ENCODE measurements around the gene MAN2A1.
"Not testable (repeated sequence)": the region's sequence is repeated elsewhere in the genome, so short reads cannot be mapped to it uniquely, and the experiment has no call there.

Gene MAN2A1

GRCh38 chr5:109755761-109756160 lies 66.0 kb downstream of the MAN2A1 start:
- Histone ChIP-seq H3K9me3 (ENCODE audit: control insufficient read depth in 2 of 2, low read length in 2 of 2) (no peaks in the 10 kb centered on the region), H3K4me1 (ENCODE audit: control insufficient read depth, insufficient read depth, low read length) (no peaks in the 10 kb centered on the region), H3K4me3 (ENCODE audit: low read length in 2 of 2) (no peak overlapping the region), H3K27me3 (ENCODE audit: control insufficient read depth in 1 of 2, insufficient read depth in 2 of 2, low read length in 2 of 2) (no peaks in the 10 kb centered on the region), H3K9ac (ENCODE audit: low read length in 2 of 2) (no peak overlapping the region), H3K36me3 (ENCODE audit: control insufficient read depth in 2 of 2, insufficient read depth in 2 of 2, low read length in 2 of 2) (peaks cover 0 to 5% of the 10 kb centered on the region in 2 donors), H3K27ac (ENCODE audit: low read length) (no peak overlapping the region)

GRCh38 chr5:109756543-109757185 lies 66.9 kb downstream of the MAN2A1 start:
- H3K27ac ChIP-seq (ENCODE audit: low read length): no peak overlapping the region

GRCh38 chr5:109757490-109757889 lies 67.8 kb downstream of the MAN2A1 start:
- Histone ChIP-seq H3K4me3 (ENCODE audit: low read length in 2 of 2) (no peak overlapping the region), H3K9me3 (ENCODE audit: control insufficient read depth in 2 of 2, low read length in 2 of 2) (no peaks in the 10 kb centered on the region), H3K27me3 (ENCODE audit: control insufficient read depth in 1 of 2, insufficient read depth in 2 of 2, low read length in 2 of 2) (no peaks in the 10 kb centered on the region), H3K4me1 (ENCODE audit: control insufficient read depth, insufficient read depth, low read length) (no peaks in the 10 kb centered on the region), H3K27ac (ENCODE audit: low read length) (no peak overlapping the region), H3K36me3 (ENCODE audit: control insufficient read depth in 2 of 2, insufficient read depth in 2 of 2, low read length in 2 of 2) (peaks cover 3 to 6% of the 10 kb centered on the region in 2 donors), H3K9ac (ENCODE audit: low read length in 2 of 2) (no peak overlapping the region)

More at GRCh38 chr5:109756543-109757185, 66.9 kb downstream of the MAN2A1 start:
- no peak overlapping the region for H3K9ac ChIP-seq (ENCODE audit: low read length in 2 of 2)
- H3K4me3 ChIP-seq (ENCODE audit: low read length in 2 of 2): no peak overlapping the region
- H3K27me3 ChIP-seq (ENCODE audit: control insufficient read depth in 1 of 2, insufficient read depth in 2 of 2, low read length in 2 of 2): no peaks in the 10 kb centered on the region
- no peaks in the 10 kb centered on the region for H3K4me1 ChIP-seq (ENCODE audit: control insufficient read depth, insufficient read depth, low read length)
- H3K9me3 ChIP-seq (ENCODE audit: control insufficient read depth in 2 of 2, low read length in 2 of 2): no peaks in the 10 kb centered on the region
- peaks cover 0 to 5% of the 10 kb centered on the region in 2 donors for H3K36me3 ChIP-seq (ENCODE audit: control insufficient read depth in 2 of 2, insufficient read depth in 2 of 2, low read length in 2 of 2)

DNA sequence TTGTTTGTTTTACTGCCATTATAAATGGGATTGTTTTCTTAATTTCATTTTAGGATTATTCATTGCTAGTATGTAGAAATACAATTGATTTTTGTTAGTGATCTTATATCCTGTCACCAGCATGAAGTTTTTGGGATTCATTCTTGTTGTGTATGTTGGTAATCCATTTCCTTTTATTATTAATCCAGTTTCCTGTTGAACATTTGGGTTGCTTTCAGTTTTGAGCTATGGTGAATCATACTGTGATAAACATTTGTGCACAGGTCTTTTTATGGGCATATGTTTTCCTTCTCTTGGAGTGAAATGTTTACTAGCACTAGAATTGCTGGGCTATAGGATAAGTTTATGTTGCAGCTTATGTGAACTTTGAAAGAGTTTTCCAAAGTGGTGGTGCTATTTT lies 69.6 kb downstream of the MAN2A1 start:
- Histone ChIP-seq H3K27ac (ENCODE audit: low read length) (no peak overlapping the region), H3K4me3 (ENCODE audit: low read length in 2 of 2) (no peak overlapping the region), H3K9me3 (ENCODE audit: control insufficient read depth in 2 of 2, low read length in 2 of 2) (peaks cover 0 to 2% of the 10 kb centered on the region in 2 donors), H3K27me3 (ENCODE audit: control insufficient read depth in 1 of 2, insufficient read depth in 2 of 2, low read length in 2 of 2) (no peaks in the 10 kb centered on the region), H3K36me3 (ENCODE audit: control insufficient read depth in 2 of 2, insufficient read depth in 2 of 2, low read length in 2 of 2) (peaks cover 7 to 8% of the 10 kb centered on the region in 2 donors), H3K9ac (ENCODE audit: low read length in 2 of 2) (no peak overlapping the region), H3K4me1 (ENCODE audit: control insufficient read depth, insufficient read depth, low read length) (no peaks in the 10 kb centered on the region)

GRCh38 chr5:109760130-109760529 lies 70.4 kb downstream of the MAN2A1 start:
- H3K4me3 ChIP-seq (ENCODE audit: low read length in 2 of 2); H3K9me3 ChIP-seq (ENCODE audit: control insufficient read depth in 2 of 2, low read length in 2 of 2); H3K27ac ChIP-seq (ENCODE audit: low read length); H3K9ac ChIP-seq (ENCODE audit: low read length in 2 of 2); H3K27me3 ChIP-seq (ENCODE audit: control insufficient read depth in 1 of 2, insufficient read depth in 2 of 2, low read length in 2 of 2); H3K4me1 ChIP-seq (ENCODE audit: control insufficient read depth, insufficient read depth, low read length); H3K36me3 ChIP-seq (ENCODE audit: control insufficient read depth in 2 of 2, insufficient read depth in 2 of 2, low read length in 2 of 2): not testable (repeated sequence)

DNA sequence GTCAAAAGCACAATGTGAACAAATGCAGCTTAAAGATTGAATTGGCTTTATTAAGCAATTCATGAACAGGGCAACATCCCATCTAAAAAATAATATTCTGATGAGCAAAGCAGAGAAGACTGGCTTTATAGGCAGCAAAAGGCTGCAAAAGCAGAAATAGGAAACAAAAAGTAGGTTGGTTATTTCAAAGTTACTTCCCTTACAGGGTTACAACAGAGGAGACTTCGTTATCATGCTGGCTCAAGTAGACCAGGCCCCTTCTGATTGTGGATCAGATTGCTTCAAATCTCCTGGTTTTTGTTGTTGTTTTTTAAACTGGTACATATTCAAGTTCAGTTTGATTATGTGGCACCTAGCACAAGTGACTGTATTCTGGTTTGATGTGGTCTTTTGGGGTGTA lies 73.1 kb downstream of the MAN2A1 start:
- H3K4me3 ChIP-seq (ENCODE audit: low read length in 2 of 2): no peak overlapping the region
- no peak overlapping the region for H3K9ac ChIP-seq (ENCODE audit: low read length in 2 of 2)
- H3K36me3 ChIP-seq (ENCODE audit: control insufficient read depth in 2 of 2, insufficient read depth in 2 of 2, low read length in 2 of 2): peaks cover 2 to 8% of the 10 kb centered on the region in 2 donors
- peaks cover 0 to 2% of the 10 kb centered on the region in 2 donors for H3K9me3 ChIP-seq (ENCODE audit: control insufficient read depth in 2 of 2, low read length in 2 of 2)
- no peaks in the 10 kb centered on the region for H3K4me1 ChIP-seq (ENCODE audit: control insufficient read depth, insufficient read depth, low read length)
- H3K27me3 ChIP-seq (ENCODE audit: control insufficient read depth in 1 of 2, insufficient read depth in 2 of 2, low read length in 2 of 2): no peaks in the 10 kb centered on the region
- no peak overlapping the region for H3K27ac ChIP-seq (ENCODE audit: low read length)

DNA sequence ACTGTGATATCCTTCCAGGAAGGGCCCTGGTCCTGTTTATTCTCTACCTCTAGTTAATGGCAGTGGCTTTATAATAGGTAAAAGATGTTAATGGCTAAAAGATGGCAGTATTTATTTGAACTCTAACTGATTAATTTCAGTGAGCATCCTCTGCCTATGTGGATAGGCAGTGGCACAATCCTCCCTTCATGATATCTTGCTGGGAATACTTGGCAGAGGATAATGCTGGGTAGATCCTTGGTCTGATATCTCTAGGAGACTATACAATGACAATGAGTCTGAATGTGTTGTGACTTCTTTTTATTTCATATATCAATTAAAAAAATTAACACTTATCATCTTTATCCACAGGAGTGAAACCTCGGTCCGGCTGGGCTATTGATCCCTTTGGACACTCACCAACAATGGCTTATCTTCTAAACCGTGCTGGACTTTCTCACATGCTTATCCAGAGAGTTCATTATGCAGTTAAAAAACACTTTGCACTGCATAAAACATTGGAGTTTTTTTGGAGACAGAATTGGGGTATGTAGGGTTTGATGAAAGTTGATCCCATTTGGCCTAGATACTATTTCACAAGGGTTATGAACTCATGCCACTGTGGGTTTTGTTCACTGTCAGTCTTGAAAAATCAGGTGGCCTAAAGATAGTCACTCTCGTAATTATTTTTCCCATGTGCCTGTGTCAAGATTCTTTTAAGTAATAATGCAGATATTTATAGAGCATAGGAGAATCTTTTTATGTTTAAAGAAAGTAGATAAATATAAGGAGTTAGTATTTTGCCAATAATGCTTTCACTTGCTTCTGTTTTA lies 77.7 kb downstream of the MAN2A1 start:
- no peak overlapping the region for H3K9ac ChIP-seq (ENCODE audit: low read length in 2 of 2)
- H3K4me3 ChIP-seq (ENCODE audit: low read length in 2 of 2): no peak overlapping the region
- H3K36me3 ChIP-seq (ENCODE audit: control insufficient read depth in 2 of 2, insufficient read depth in 2 of 2, low read length in 2 of 2): peaks cover 2 to 9% of the 10 kb centered on the region in 2 donors
- no peak overlapping the region for H3K27ac ChIP-seq (ENCODE audit: low read length)
- peaks cover 0 to 2% of the 10 kb centered on the region in 2 donors for H3K9me3 ChIP-seq (ENCODE audit: control insufficient read depth in 2 of 2, low read length in 2 of 2)
- no peaks in the 10 kb centered on the region for H3K27me3 ChIP-seq (ENCODE audit: control insufficient read depth in 1 of 2, insufficient read depth in 2 of 2, low read length in 2 of 2)
- H3K4me1 ChIP-seq (ENCODE audit: control insufficient read depth, insufficient read depth, low read length): no peaks in the 10 kb centered on the region

DNA sequence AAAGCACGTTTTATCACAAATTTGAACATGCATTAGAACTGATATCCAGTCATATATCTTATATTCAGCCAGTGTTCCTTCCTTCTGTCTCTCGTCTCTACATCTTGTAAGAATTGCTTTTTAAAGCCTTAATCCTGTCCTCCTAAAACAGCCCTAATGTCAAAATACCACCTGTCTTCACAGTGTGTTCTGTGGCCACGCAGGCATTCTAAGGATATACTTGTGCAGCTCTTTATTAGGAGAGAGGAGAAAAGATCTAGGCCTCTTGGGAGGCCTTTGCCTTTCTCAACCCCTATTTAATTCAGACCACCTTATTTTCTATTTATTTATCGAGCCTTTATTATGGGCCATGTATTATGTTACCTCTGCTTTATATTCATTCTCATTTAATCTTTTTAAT lies 78.3 kb downstream of the MAN2A1 start:
- H3K4me1 ChIP-seq (ENCODE audit: control insufficient read depth, insufficient read depth, low read length): no peaks in the 10 kb centered on the region
- H3K27me3 ChIP-seq (ENCODE audit: control insufficient read depth in 1 of 2, insufficient read depth in 2 of 2, low read length in 2 of 2): no peaks in the 10 kb centered on the region
- H3K9me3 ChIP-seq (ENCODE audit: control insufficient read depth in 2 of 2, low read length in 2 of 2): no peaks in the 10 kb centered on the region
- H3K9ac ChIP-seq (ENCODE audit: low read length in 2 of 2): no peak overlapping the region
- peaks cover 0 to 4% of the 10 kb centered on the region in 2 donors for H3K36me3 ChIP-seq (ENCODE audit: control insufficient read depth in 2 of 2, insufficient read depth in 2 of 2, low read length in 2 of 2)
- no peak overlapping the region for H3K27ac ChIP-seq (ENCODE audit: low read length)
- H3K4me3 ChIP-seq (ENCODE audit: low read length in 2 of 2): no peak overlapping the region

DNA sequence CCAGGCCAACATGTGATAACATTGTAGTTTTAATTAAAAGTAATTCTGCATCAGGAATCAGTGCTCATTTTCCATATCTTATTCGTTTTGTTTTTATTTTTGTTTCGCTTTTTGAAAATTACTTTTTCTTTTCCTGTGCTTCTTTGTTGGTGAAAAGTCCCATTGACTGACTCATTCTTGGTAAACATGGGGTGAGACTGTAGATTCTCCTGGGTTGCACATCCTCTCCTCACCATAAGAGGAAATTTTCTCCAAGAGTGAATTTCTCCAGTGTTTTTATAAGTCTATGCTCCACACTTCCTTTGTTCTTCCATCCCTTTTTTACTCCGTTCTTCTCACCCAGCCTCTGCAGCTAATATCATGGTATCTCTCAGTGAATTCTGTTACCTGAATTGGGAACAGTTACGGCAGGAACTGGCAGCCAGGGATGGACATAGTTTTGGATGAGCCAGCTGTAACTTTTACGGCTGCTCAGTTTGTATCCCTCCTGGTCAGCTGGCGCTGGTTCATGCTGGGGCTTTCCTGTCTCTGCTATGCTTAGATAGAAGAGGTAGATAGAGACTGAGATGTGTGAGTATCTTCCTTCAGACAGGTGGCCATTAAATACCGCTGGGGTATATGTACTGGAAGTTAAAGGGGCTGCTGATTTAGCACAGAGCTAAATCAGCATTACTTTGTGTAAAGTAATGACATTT lies 80.0 kb downstream of the MAN2A1 start:
- no peak overlapping the region for H3K9ac ChIP-seq (ENCODE audit: low read length in 2 of 2)
- peaks cover 0 to 3% of the 10 kb centered on the region in 2 donors for H3K36me3 ChIP-seq (ENCODE audit: control insufficient read depth in 2 of 2, insufficient read depth in 2 of 2, low read length in 2 of 2)
- H3K27ac ChIP-seq (ENCODE audit: low read length): no peak overlapping the region

GRCh38 chr5:109775130-109775529 lies 85.4 kb downstream of the MAN2A1 start:
- H3K9me3 ChIP-seq (ENCODE audit: control insufficient read depth in 2 of 2, low read length in 2 of 2): no peaks in the 10 kb centered on the region
- no peak overlapping the region for H3K9ac ChIP-seq (ENCODE audit: low read length in 2 of 2)
- no peaks in the 10 kb centered on the region for H3K4me1 ChIP-seq (ENCODE audit: control insufficient read depth, insufficient read depth, low read length)
- no peak overlapping the region for H3K4me3 ChIP-seq (ENCODE audit: low read length in 2 of 2)
- no peak overlapping the region for H3K27ac ChIP-seq (ENCODE audit: low read length)
- H3K36me3 ChIP-seq (ENCODE audit: control insufficient read depth in 2 of 2, insufficient read depth in 2 of 2, low read length in 2 of 2): no peaks in the 10 kb centered on the region
- H3K27me3 ChIP-seq (ENCODE audit: control insufficient read depth in 1 of 2, insufficient read depth in 2 of 2, low read length in 2 of 2): no peaks in the 10 kb centered on the region

More for the DNA sequence above, 80.0 kb downstream of the MAN2A1 start:
- Histone ChIP-seq H3K4me3 (ENCODE audit: low read length in 2 of 2) (no peak overlapping the region), H3K9me3 (ENCODE audit: control insufficient read depth in 2 of 2, low read length in 2 of 2) (no peaks in the 10 kb centered on the region), H3K27me3 (ENCODE audit: control insufficient read depth in 1 of 2, insufficient read depth in 2 of 2, low read length in 2 of 2) (no peaks in the 10 kb centered on the region), H3K4me1 (ENCODE audit: control insufficient read depth, insufficient read depth, low read length) (no peaks in the 10 kb centered on the region)

All from stomach smooth muscle (tissue), 2 donors.